GM12878 (cell line): ENCODE measurements around the gene COG4. TPM values are rescaled to one million over a fixed set of nuclear protein-coding genes. Genes with fewer than 3 reads are reported as not detected.

ENCODE experiments used
- ATAC-seq: fragments of 200-7000 bp; cut with Tn5 transposase; 3 replicates; pipeline ENCODE4 v1.9.1; 2020; ENCODE audit warnings: mild to moderate bottlenecking, moderate library complexity
- BruUV-seq: library from RNA; stranded (reverse); fragments of 400-500 nt; replicated peaks from 2 replicates; lab custom pipeline; 2021; lab: Mats Ljungman, UMichigan
- CTCF ChIA-PET: fragments of 300-600 bp; sonication (Branson Sonifier 250); formaldehyde crosslinking; extraction: SDS; loops from one replicate; lab custom pipeline; 2021; ENCODE audit warnings: inconsistent platforms; lab: Yijun Ruan, JAX
- POLR2A ChIA-PET: fragments of 350-600 bp; formaldehyde crosslinking; extraction: SDS; loops from one replicate; lab custom pipeline; 2021; ENCODE audit warnings: inconsistent platforms; lab: Charles Lee
- RAD21 ChIA-PET: fragments of 300-600 bp; sonication (Branson Sonifier 250); formaldehyde crosslinking; loops from one replicate; lab custom pipeline; 2023; ENCODE audit warnings: antibody characterized with exemption; ENCODE audit not compliant: unreplicated experiment; lab: Charles Lee
- SMC1A ChIA-PET: fragments of 300-600 bp; sonication (Branson Sonifier 250); formaldehyde crosslinking; loops from one replicate; lab custom pipeline; 2023; ENCODE audit not compliant: unreplicated experiment, uncharacterized antibody; lab: Charles Lee
- DNase-seq: peaks from one replicate; pipeline ENCODE4 v3.0.0-alpha.2; 2011; ENCODE audit warnings: low read depth, low spot score
- FAIRE-seq: peaks from 3 replicates; lab custom pipeline; 2011; peaks lifted over from hg19 to GRCh38; lab: Jason Lieb, UNC
- H2AFZ ChIP-seq: 2 replicates; pipeline ENCODE4 v1.6.0; 2011; ENCODE audit warnings: low read depth, low read length, control low read depth; ENCODE audit not compliant: control insufficient read depth
- H3K27ac ChIP-seq: 2 replicates; pipeline ENCODE4 v1.5.1; 2011; ENCODE audit warnings: control low read depth; ENCODE audit not compliant: control insufficient read depth, insufficient read depth
- H3K27me3 ChIP-seq, 2 experiments: replicated peaks in 1 of 2; 2 replicates each; pipeline versions ENCODE4 v1.6.0 to v1.6.1; 2011; ENCODE audit warnings: low read length in 1 of 2; ENCODE audit not compliant: control insufficient read depth in 2 of 2, insufficient read depth in 2 of 2
- H3K36me3 ChIP-seq, 2 experiments: 2 replicates each; pipeline ENCODE4 v1.5.1; 2011; ENCODE audit warnings: low read length in 1 of 2; ENCODE audit not compliant: control insufficient read depth in 2 of 2, insufficient read depth in 2 of 2
- H3K4me1 ChIP-seq: 2 replicates; pipeline ENCODE4 v1.6.1; 2011; ENCODE audit warnings: mild to moderate bottlenecking, low read length, moderate library complexity, mixed read lengths; ENCODE audit not compliant: control insufficient read depth, insufficient read depth
- H3K4me2 ChIP-seq: 2 replicates; pipeline ENCODE4 v1.6.0; 2011; ENCODE audit warnings: control low read depth; ENCODE audit not compliant: control insufficient read depth, insufficient read depth
- H3K4me3 ChIP-seq: fragments of 200-600 bp; sonication (generic); 2 replicates; pipeline ENCODE4 v1.5.1; 2016
- H3K79me2 ChIP-seq: 2 replicates; pipeline ENCODE4 v1.6.0; 2011; ENCODE audit warnings: low read length; ENCODE audit not compliant: control insufficient read depth, insufficient read depth
- H3K9ac ChIP-seq: 2 replicates; pipeline ENCODE4 v1.8.0; 2011; ENCODE audit warnings: low read length, control low read depth, mixed read lengths; ENCODE audit not compliant: control insufficient read depth, insufficient read depth
- H3K9me3 ChIP-seq: replicated peaks from 3 replicates; pipeline ENCODE4 v1.5.1; 2011; ENCODE audit warnings: mild to moderate bottlenecking, low read length; ENCODE audit not compliant: control insufficient read depth, insufficient read depth
- H4K20me1 ChIP-seq: 2 replicates; pipeline ENCODE4 v1.6.0; 2011; ENCODE audit not compliant: control insufficient read depth, insufficient read depth
- CHD2 ChIP-seq: IDR thresholded peaks from 2 replicates; pipeline ENCODE4 v1.6.1; 2011; ENCODE audit warnings: low read depth, low read length, improper control_type of control experiment, borderline replicate concordance
- CREB1 ChIP-seq: IDR thresholded peaks from 2 replicates; pipeline ENCODE4 v1.6.1; 2012; ENCODE audit warnings: low read depth, mild to moderate bottlenecking, inconsistent platforms
- CUX1 ChIP-seq: IDR thresholded peaks from 2 replicates; pipeline ENCODE4 v1.6.1; 2012; ENCODE audit warnings: improper control_type of control experiment, low read depth, low read length; ENCODE audit not compliant: insufficient replicate concordance
- GABPA ChIP-seq: IDR thresholded peaks from 2 replicates; pipeline ENCODE4 v1.6.1; 2014; ENCODE audit warnings: antibody characterized with exemption, low read depth, mild to moderate bottlenecking, inconsistent platforms
- GATAD2B ChIP-seq: fragments of 450-650 bp; conservative IDR thresholded peaks from 2 replicates; pipeline ENCODE4 v1.6.1; 2017; ENCODE audit warnings: low read depth, mild to moderate bottlenecking, moderate library complexity
- HDAC2 ChIP-seq: fragments of 200-600 bp; sonication (generic); IDR thresholded peaks from 2 replicates; pipeline ENCODE4 v1.6.1; 2017
- HDAC6 ChIP-seq: fragments of 200-600 bp; sonication (generic); IDR thresholded peaks from one replicate; pipeline ENCODE4 v1.8.0; 2017; ENCODE audit warnings: antibody characterized with exemption; ENCODE audit not compliant: unreplicated experiment
- MLLT1 ChIP-seq: fragments of 450-650 bp; IDR thresholded peaks from 2 replicates; pipeline ENCODE4 v1.6.1; 2016; ENCODE audit warnings: mild to moderate bottlenecking
- RAD21 ChIP-seq: IDR thresholded peaks from 2 replicates; pipeline ENCODE4 v1.6.1; 2011; ENCODE audit warnings: mild to moderate bottlenecking, low read depth, low read length, moderate library complexity; ENCODE audit not compliant: insufficient read depth
- RB1 ChIP-seq: fragments of 450-650 bp; formaldehyde crosslinking; IDR thresholded peaks from 2 replicates; pipeline ENCODE4 v1.6.1; 2017; ENCODE audit warnings: mild to moderate bottlenecking, borderline replicate concordance
- RCOR1 ChIP-seq: conservative IDR thresholded peaks from 2 replicates; pipeline ENCODE4 v1.6.1; 2012; ENCODE audit warnings: low read depth, low read length, improper control_type of control experiment
- RFX5 ChIP-seq: IDR thresholded peaks from 2 replicates; pipeline ENCODE4 v1.6.1; 2011; ENCODE audit warnings: low read depth, low read length, improper control_type of control experiment
- SMARCA5 ChIP-seq: fragments of 450-650 bp; IDR thresholded peaks from 2 replicates; pipeline ENCODE4 v1.6.1; 2017; ENCODE audit warnings: mild to moderate bottlenecking
- WGBS: methylation state at CpG from one replicate; pipeline ENCODE4 v1.1.6; 2016; ENCODE audit warnings: low lambda C conversion rate; ENCODE audit not compliant: insufficient replicate concordance, insufficient coverage; ENCODE audit errors: missing lambda C conversion rate; 5-methylcytosine and 5-hydroxymethylcytosine counted together
- in situ Hi-C: fragments of 300-500 bp; cut with MboI; formaldehyde crosslinking; loops from 9 replicates; pipeline ENCODE4 v1.14.3; 2018; ENCODE audit warnings: mixed read lengths
- intact Hi-C: fragments of 100-400 bp; cut with micrococcal nuclease; formaldehyde crosslinking; loops from one replicate; pipeline ENCODE4 v1.14.2; 2022; ENCODE audit not compliant: unreplicated experiment
- polyA plus RNA-seq, 11 experiments: library from polyadenylated mRNA; depleted of rRNA in 4 of 11; unstranded in 6 of 11; stranded (reverse) in 5 of 11; fragments of >200 nt; fragmentation: Nextera tagmentation in 4 of 11; fragmentation: Illumina TruSeq in 1 of 11; extraction: Ambion mirVana in 4 of 11; extraction: Trizol in 1 of 11; gene quantifications; 1 replicate in 1 of 11; 2 replicates in 10 of 11; pipeline versions ENCODE4 v1.2.1 to v1.2.3, GENCODE V29; 2011 to 2016; ENCODE audit warnings: inconsistent platforms in 2 of 11, missing spikeins in 2 of 11, low read depth in 1 of 11
- total RNA-seq, 4 experiments: library from RNA; depleted of rRNA in 3 of 4; stranded (reverse); fragments of >200 nt in 3 of 4; fragmentation: Illumina TruSeq in 1 of 4; extraction: Trizol in 1 of 4; gene quantifications; 2 replicates each; pipeline versions ENCODE4 v1.2.1 to v1.2.3, GENCODE V29; 2013 to 2021

COG4 gene
- total and polyA plus RNA-seq, 10 of the 15 experiments (the other 5 are each of a cell fraction or from before 2014, with no cell fraction given) = 7.0 to 57.7 (median 33.0) TPM

GRCh38 chr16:70495425-70496182 is 27.8 kb downstream of the COG4 start:
- intact Hi-C loops (no loop called here), in situ Hi-C loops (no loop called here)
- CTCF ChIA-PET = interaction anchor here (1.1 kb wide), 1 partner anchor 21 kb away, joined by 3 read pairs; no protein-coding TSS in a partner anchor
- H3K9ac ChIP-seq = no peak overlapping the region
- H3K27me3 ChIP-seq = no peaks in the 10 kb centered on the region
- no peak overlapping the region for H3K4me2 ChIP-seq
- no peaks in the 10 kb centered on the region for H3K79me2 ChIP-seq
- no peaks in the 10 kb centered on the region for H3K9me3 ChIP-seq
- no peak for FAIRE-seq
- no peak overlapping the region for H3K27ac ChIP-seq
- POLR2A ChIA-PET = interaction anchor here (0.6 to 0.7 kb wide), 3 partner anchors 11 to 88 kb away, joined by 3 to 4 read pairs (median 3); no protein-coding TSS in a partner anchor
- H3K36me3 ChIP-seq = peaks cover 2 to 9% of the 10 kb centered on the region in 2 experiments; a peak in 3 of 4 replicates
- no peaks in the 10 kb centered on the region for H3K4me1 ChIP-seq
- H2AFZ ChIP-seq = no peak overlapping the region
- SMC1A ChIA-PET = interaction anchor here (0.7 to 1.7 kb wide), 4 partner anchors 13 to 64 kb away, joined by 3 to 6 read pairs (median 4); no protein-coding TSS in a partner anchor
- RAD21 ChIA-PET = interaction anchor here (1.3 to 1.4 kb wide), 3 partner anchors 18 to 57 kb away, joined by 3 to 5 read pairs (median 3); partner anchors contain the start of gene ST3GAL2
- no peak for DNase-seq
- no peak for ATAC-seq
- H3K4me3 ChIP-seq = no peak overlapping the region
- no peaks in the 10 kb centered on the region for H4K20me1 ChIP-seq
- BruUV-seq = no TSS peak
- 88% methylated on average over 9 of the region's 9 CpGs for WGBS
- no peak for TF ChIP-seq RFX5
- TF ChIP-seq CHD2 = no peak
- TF ChIP-seq RCOR1 = no peak
- TF ChIP-seq RB1 = no peak
- no peak for TF ChIP-seq HDAC6
- no peak for TF ChIP-seq SMARCA5
- no peak for TF ChIP-seq GABPA
- no peak for TF ChIP-seq HDAC2
- no peak for TF ChIP-seq CREB1
- no peak for TF ChIP-seq CUX1
- TF ChIP-seq RAD21 = no peak
- no peak for TF ChIP-seq MLLT1
- TF ChIP-seq GATAD2B = no peak
